Aorta (tissue), 5 donors: ENCODE data around the gene KMT2E. TPM values are rescaled to one million over a fixed set of nuclear protein-coding genes. Genes with fewer than 3 reads are reported as not detected.

ENCODE experiments used
- ATAC-seq: fragments of 200-7000 bp; cut with Tn5 transposase; one replicate; pipeline ENCODE4 v1.9.1; 2022; ENCODE audit warnings: moderate library complexity; ENCODE audit not compliant: low FRiP score
- DNase-seq, 2 donors: peaks; one replicate each; pipeline ENCODE4 v3.0.0-alpha.2; 2020
- H3K27ac ChIP-seq, 2 donors: one replicate each; pipeline ENCODE4 v1.5.1; 2013; ENCODE audit warnings: low read length in 2 of 2, mild to moderate bottlenecking in 2 of 2, moderate library complexity in 2 of 2, control low read depth in 1 of 2, inconsistent platforms in 1 of 2, low read depth in 1 of 2
- H3K27me3 ChIP-seq, 2 donors: one replicate each; pipeline ENCODE4 v1.6.1; 2013; ENCODE audit warnings: control low read depth in 1 of 2, low read length in 1 of 2, mild to moderate bottlenecking in 1 of 2, moderate library complexity in 1 of 2; ENCODE audit not compliant: insufficient read depth in 2 of 2, control insufficient read depth in 1 of 2
- H3K36me3 ChIP-seq, 2 donors: one replicate each; pipeline ENCODE4 v1.6.1; 2013; ENCODE audit warnings: control low read depth in 1 of 2, low read length in 1 of 2, mild to moderate bottlenecking in 1 of 2; ENCODE audit not compliant: insufficient read depth in 2 of 2, control insufficient read depth in 1 of 2
- H3K4me1 ChIP-seq, 2 donors: one replicate each; pipeline ENCODE4 v1.6.1; 2013; ENCODE audit warnings: low read length in 2 of 2, control low read depth in 1 of 2, mild to moderate bottlenecking in 1 of 2, moderate library complexity in 1 of 2; ENCODE audit not compliant: insufficient read depth in 2 of 2, control insufficient read depth in 1 of 2
- H3K4me3 ChIP-seq, 2 donors: one replicate each; pipeline ENCODE4 v1.5.1; 2013; ENCODE audit warnings: low read length in 2 of 2, control low read depth in 1 of 2, mild to moderate bottlenecking in 1 of 2
- H3K9me3 ChIP-seq: one replicate; pipeline ENCODE4 v1.6.1; 2013; ENCODE audit warnings: mild to moderate bottlenecking, low read length; ENCODE audit not compliant: control insufficient read depth
- WGBS, 2 donors: extraction: QIAGEN DNeasy Blood & Tissue Kit; methylation state at CpG; one replicate each; pipeline ENCODE4 v1.1.7; 2013; 5-methylcytosine and 5-hydroxymethylcytosine counted together
- intact Hi-C, 2 donors: fragments of 100-400 bp; cut with DNase I; formaldehyde crosslinking; loops; one replicate each; pipeline versions ENCODE4 v1.14.2 to v1.15.0; 2022
- polyA plus RNA-seq, 2 donors: library from polyadenylated mRNA; stranded (reverse); fragments of 200-250 nt; gene quantifications; one replicate each; pipeline ENCODE4 v1.2.3, GENCODE V29; 2013
- total RNA-seq, 2 donors: library from RNA; stranded (reverse); fragmentation: NEBNext Ultra II Directional; extraction: Animal tissue kit (Norgen Biotek cat#: 25700); gene quantifications; one replicate each; pipeline ENCODE4 v1.2.1, GENCODE V29; 2021
- donor health status: healthy with polysubstance abuse.
- donor health status: Bipolar disorder and iron deficiency.
- donor health status: DM: no; HTN: no; CAD: no.
- donor health status: DM: no; HTN: no; CAD: no.
- donor health status: DM: yes; HTN: yes; CAD: no.

The KMT2E gene
- total and polyA plus RNA-seq, 4 donors = 16.5 to 156 (median 84.0) TPM

GRCh38 chr7:105156731-105157130 lies 142.7 kb downstream of the KMT2E start:
- intact Hi-C loops = no loop called here
- H3K9me3 ChIP-seq = no peaks in the 10 kb centered on the region
- peaks cover 1 to 3% of the 10 kb centered on the region in 2 donors for H3K36me3 ChIP-seq
- no peaks in the 10 kb centered on the region for H3K27me3 ChIP-seq
- DNase-seq (no peak), ATAC-seq (no peak)
- WGBS, 2 donors = 81 to 82% methylated on average over 2 of the region's 2 CpGs
- H3K27ac ChIP-seq = no peak overlapping the region
- H3K4me3 ChIP-seq = no peak overlapping the region
- no peaks in the 10 kb centered on the region for H3K4me1 ChIP-seq

GRCh38 chr7:105157278-105157677 lies 143.3 kb downstream of the KMT2E start:
- Histone ChIP-seq H3K36me3 (peaks cover 1 to 3% of the 10 kb centered on the region in 2 donors), H3K9me3 (no peaks in the 10 kb centered on the region), H3K27ac (no peak overlapping the region), H3K27me3 (no peaks in the 10 kb centered on the region), H3K4me3 (no peak overlapping the region), H3K4me1 (no peaks in the 10 kb centered on the region)
- intact Hi-C loops = no loop called here
- no peak for DNase-seq
- ATAC-seq = no peak
- 95 to 96% methylated on average over 3 of the region's 3 CpGs for WGBS, 2 donors

GRCh38 chr7:105161366-105161765 lies 147.4 kb downstream of the KMT2E start:
- no peaks in the 10 kb centered on the region for H3K9me3 ChIP-seq
- ATAC-seq = no peak
- no peak for DNase-seq
- WGBS, 2 donors = 93 to 95% methylated on average over 1 of the region's 1 CpG
- H3K27ac ChIP-seq = no peak overlapping the region
- H3K4me3 ChIP-seq = no peak overlapping the region
- H3K36me3 ChIP-seq = peaks cover 0 to 1% of the 10 kb centered on the region in 2 donors
- no peaks in the 10 kb centered on the region for H3K4me1 ChIP-seq
- H3K27me3 ChIP-seq = no peaks in the 10 kb centered on the region
- intact Hi-C loops = no loop called here
